Esophagus squamous epithelium (tissue), 5 donors: ENCODE measurements around the gene RMI2. TPM values are rescaled to one million over a fixed set of nuclear protein-coding genes. Genes with fewer than 3 reads are reported as not detected.
"Not testable (repeated sequence)": the region's sequence is repeated elsewhere in the genome, so short reads cannot be mapped to it uniquely, and the experiment has no call there.

Experiments used
- DNase-seq: peaks from one replicate; lab custom pipeline; 2025; lab: John Stamatoyannopoulos, UW
- H3K27ac ChIP-seq, 4 donors: fragments of 200-600 bp; sonication (generic); one replicate each; pipeline ENCODE4 v1.5.1; 2016 to 2019; ENCODE audit warnings: mild to moderate bottlenecking in 1 of 4
- H3K27me3 ChIP-seq, 4 donors: fragments of 200-600 bp; sonication (generic); 1 replicate in 3 of 4; 2 replicates in 1 of 4; pipeline versions ENCODE4 v1.5.1 to v1.6.0; 2017 to 2021; ENCODE audit warnings: antibody characterized with exemption in 1 of 4
- H3K36me3 ChIP-seq, 3 donors: fragments of 200-600 bp; sonication (generic); one replicate each; pipeline ENCODE4 v1.5.1; 2016 to 2019
- H3K4me1 ChIP-seq, 3 donors: fragments of 200-600 bp; sonication (generic); one replicate each; pipeline ENCODE4 v1.5.1; 2017 to 2019
- H3K4me3 ChIP-seq, 4 donors: fragments of 200-600 bp; sonication (generic); 1 replicate in 3 of 4; 2 replicates in 1 of 4; pipeline ENCODE4 v1.5.1; 2016 to 2019; ENCODE audit warnings: mild to moderate bottlenecking in 2 of 4, moderate library complexity in 1 of 4
- H3K9me3 ChIP-seq, 3 donors: fragments of 200-600 bp; sonication (generic); one replicate each; pipeline ENCODE4 v1.5.1; 2016 to 2019
- CTCF ChIP-seq, 6 experiments: fragments of 450-650 bp in 4 of 6; fragments of 200-600 bp in 2 of 6; sonication (generic) in 2 of 6; IDR thresholded peaks; one replicate each; pipeline ENCODE4 v1.5.1; 2016 to 2019; ENCODE audit warnings: antibody characterized with exemption in 6 of 6, mild to moderate bottlenecking in 4 of 6, moderate library complexity in 4 of 6
- POLR2A ChIP-seq, 4 donors: fragments of 450-650 bp; IDR thresholded peaks; one replicate each; pipeline ENCODE4 v1.6.1; 2017; ENCODE audit warnings: antibody characterized with exemption in 4 of 4, mild to moderate bottlenecking in 4 of 4, moderate library complexity in 3 of 4
- WGBS, 2 donors: methylation state at CpG; one replicate each; pipeline ENCODE4 v1.1.5; 2018; 5-methylcytosine and 5-hydroxymethylcytosine counted together
- intact Hi-C: fragments of 100-400 bp; cut with DNase I; formaldehyde crosslinking; loops from one replicate; pipeline ENCODE4 v1.15.0; 2022
- total RNA-seq, 4 donors: library from RNA; depleted of rRNA; stranded (reverse); fragments of >200 nt; gene quantifications; one replicate each; pipeline ENCODE4 v1.1.0, GENCODE V29; 2016
- donor health status: DM: yes; HTN: yes; CAD: no.

The RMI2 gene
- total RNA-seq, 4 donors from 2014 or later, result 4.6 to 12.0 (median 8.1) TPM

- 80 to 90% methylated on average over 4 of the region's 4 CpGs for WGBS, 2 donors
- H3K4me3 ChIP-seq, result no peak overlapping the region
- intact Hi-C loops, result no loop called here
- no peak for TF ChIP-seq POLR2A (IDR thresholded peaks at IDR 0.05)
- TF ChIP-seq CTCF (IDR thresholded peaks at IDR 0.05), result no peak
- no peaks in the 10 kb centered on the region for H3K36me3 ChIP-seq
- no peak for DNase-seq
- H3K27me3 ChIP-seq, result no peaks in the 10 kb centered on the region
- no peak overlapping the region for H3K27ac ChIP-seq
- H3K9me3 ChIP-seq, result no peaks in the 10 kb centered on the region
- no peaks in the 10 kb centered on the region for H3K4me1 ChIP-seq
These were observed 29.0 kb downstream of the RMI2 start for GRCh38 chr16:11374255-11374654.

- intact Hi-C loops, result no loop called here
- DNase-seq, result no peak
- WGBS, 2 donors, result 69 to 77% methylated on average over 3 of the region's 3 CpGs
These were observed 31.9 kb downstream of the RMI2 start for GRCh38 chr16:11377154-11377553.

GRCh38 chr16:11378951-11379350 lies 33.7 kb downstream of the RMI2 start:
- H3K9me3 ChIP-seq, intact Hi-C loops, DNase-seq, H3K4me1 ChIP-seq, H3K36me3 ChIP-seq, H3K27ac ChIP-seq, H3K4me3 ChIP-seq, H3K27me3 ChIP-seq: not testable (repeated sequence)
- WGBS, 2 donors, result 88 to 97% methylated on average over 3 to 5 of the region's 5 CpGs

More at GRCh38 chr16:11377154-11377553, 31.9 kb downstream of the RMI2 start:
- Histone ChIP-seq H3K9me3 (no peaks in the 10 kb centered on the region), H3K27ac (no peak overlapping the region), H3K27me3 (no peaks in the 10 kb centered on the region), H3K4me3 (no peak overlapping the region), H3K4me1 (no peaks in the 10 kb centered on the region), H3K36me3 (no peaks in the 10 kb centered on the region)
- TF ChIP-seq POLR2A (IDR thresholded peaks at IDR 0.05) (no peak), CTCF (IDR thresholded peaks at IDR 0.05) (no peak)

GRCh38 chr16:11379420-11379819 lies 34.2 kb downstream of the RMI2 start:
- Histone ChIP-seq H3K27ac (no peak overlapping the region), H3K27me3 (no peaks in the 10 kb centered on the region), H3K36me3 (no peaks in the 10 kb centered on the region), H3K4me1 (no peaks in the 10 kb centered on the region), H3K4me3 (no peak overlapping the region), H3K9me3 (no peaks in the 10 kb centered on the region)
- 31 to 48% methylated on average over 7 of the region's 7 CpGs for WGBS, 2 donors
- intact Hi-C loops, result no loop called here
- TF ChIP-seq CTCF (IDR thresholded peaks at IDR 0.05) (no peak), POLR2A (IDR thresholded peaks at IDR 0.05) (no peak)
- no peak for DNase-seq

GRCh38 chr16:11380836-11381235 lies 35.6 kb downstream of the RMI2 start:
- WGBS, 2 donors, result 86 to 90% methylated on average over 9 of the region's 9 CpGs
- intact Hi-C loops, result no loop called here
- H3K4me1 ChIP-seq, result no peaks in the 10 kb centered on the region
- H3K27ac ChIP-seq, result no peak overlapping the region
- no peaks in the 10 kb centered on the region for H3K9me3 ChIP-seq
- DNase-seq, result no peak
- no peaks in the 10 kb centered on the region for H3K27me3 ChIP-seq
- TF ChIP-seq POLR2A (IDR thresholded peaks at IDR 0.05), result no peak
- TF ChIP-seq CTCF (IDR thresholded peaks at IDR 0.05), result no peak
- H3K4me3 ChIP-seq, result no peak overlapping the region
- no peaks in the 10 kb centered on the region for H3K36me3 ChIP-seq
